ENCODE results near the gene MICU1. TPM values are rescaled to one million over a fixed set of nuclear protein-coding genes. Genes with fewer than 3 reads are reported as not detected.

MICU1 gene
- polyA plus RNA-seq, 1 experiment, result 61.7 TPM

- DNase-seq (ENCODE audit: low read depth, low spot score), result no peak
- ChIA-PET POLR2A (no interaction called here), CTCF (no interaction called here)
- Histone ChIP-seq H3K9me3 (ENCODE audit: control insufficient read depth, insufficient read depth, low read length) (peaks cover 11% of the 10 kb centered on the region), H3K4me3 (ENCODE audit: low read depth, low read length) (no peak overlapping the region), H3K27me3 (ENCODE audit: control insufficient read depth, insufficient read depth, low read length) (no peaks in the 10 kb centered on the region), H3K27ac (ENCODE audit: low read depth, low read length) (no peak overlapping the region)
- no peak for TF ChIP-seq CTCF (IDR thresholded peaks at IDR 0.05; ENCODE audit: low read depth, low read length)
Observed at GRCh38 chr10:72541337-72541736, 84.5 kb downstream of the MICU1 start.

GRCh38 chr10:72540193-72540807, 85.6 kb downstream of the MICU1 start:
- Histone ChIP-seq H3K9me3 (ENCODE audit: control insufficient read depth, insufficient read depth, low read length) (peaks cover 11% of the 10 kb centered on the region), H3K27ac (ENCODE audit: low read depth, low read length) (no peak overlapping the region), H3K4me3 (ENCODE audit: low read depth, low read length) (no peak overlapping the region), H3K27me3 (ENCODE audit: control insufficient read depth, insufficient read depth, low read length) (no peaks in the 10 kb centered on the region)
- ChIA-PET CTCF (no interaction called here), POLR2A (no interaction called here)
- no peak for TF ChIP-seq CTCF (IDR thresholded peaks at IDR 0.05; ENCODE audit: low read depth, low read length)
- DNase-seq (ENCODE audit: low read depth, low spot score), result no peak

GRCh38 chr10:72539137-72539536, 86.7 kb downstream of the MICU1 start:
- Histone ChIP-seq H3K9me3 (ENCODE audit: control insufficient read depth, insufficient read depth, low read length) (peaks cover 11% of the 10 kb centered on the region), H3K27ac (ENCODE audit: low read depth, low read length) (no peak overlapping the region), H3K27me3 (ENCODE audit: control insufficient read depth, insufficient read depth, low read length) (no peaks in the 10 kb centered on the region), H3K4me3 (ENCODE audit: low read depth, low read length) (no peak overlapping the region)
- no peak for DNase-seq (ENCODE audit: low read depth, low spot score)
- CTCF ChIA-PET, result no interaction called here
- no peak for TF ChIP-seq CTCF (IDR thresholded peaks at IDR 0.05; ENCODE audit: low read depth, low read length)
- POLR2A ChIA-PET, result no interaction called here

GRCh38 chr10:72525689-72526088, 100.2 kb downstream of the MICU1 start:
- Histone ChIP-seq H3K27ac (ENCODE audit: low read depth, low read length) (no peak overlapping the region), H3K4me3 (ENCODE audit: low read depth, low read length) (no peak overlapping the region), H3K27me3 (ENCODE audit: control insufficient read depth, insufficient read depth, low read length) (no peaks in the 10 kb centered on the region), H3K9me3 (ENCODE audit: control insufficient read depth, insufficient read depth, low read length) (no peaks in the 10 kb centered on the region)
- ChIA-PET CTCF (interaction anchor here (0.6 to 1.1 kb wide), 2 partner anchors 285 to 309 kb away, joined by 3 read pairs; no protein-coding TSS in a partner anchor), POLR2A (no interaction called here)
- TF ChIP-seq CTCF (IDR thresholded peaks at IDR 0.05; ENCODE audit: low read depth, low read length), result no peak
- no peak for DNase-seq (ENCODE audit: low read depth, low spot score)

GRCh38 chr10:72525277-72525676, 100.6 kb downstream of the MICU1 start:
- no peak for DNase-seq (ENCODE audit: low read depth, low spot score)
- H3K4me3 ChIP-seq (ENCODE audit: low read depth, low read length), result no peak overlapping the region
- TF ChIP-seq CTCF (IDR thresholded peaks at IDR 0.05; ENCODE audit: low read depth, low read length), result no peak
- ChIA-PET POLR2A (no interaction called here), CTCF (interaction anchor here (0.6 to 1.1 kb wide), 2 partner anchors 285 to 309 kb away, joined by 3 read pairs; no protein-coding TSS in a partner anchor)
- no peaks in the 10 kb centered on the region for H3K27me3 ChIP-seq (ENCODE audit: control insufficient read depth, insufficient read depth, low read length)
- no peak overlapping the region for H3K27ac ChIP-seq (ENCODE audit: low read depth, low read length)
- H3K9me3 ChIP-seq (ENCODE audit: control insufficient read depth, insufficient read depth, low read length), result no peaks in the 10 kb centered on the region
